ENCODE measurements around the gene NT5C. TPM values are rescaled to one million over a fixed set of nuclear protein-coding genes. Genes with fewer than 3 reads are reported as not detected.
"Not testable (repeated sequence)": the region's sequence is repeated elsewhere in the genome, so short reads cannot be mapped to it uniquely, and the experiment has no call there.

NT5C gene
- total RNA-seq, 4 donors from 2014 or later = 62.8 to 111 (median 68.0) TPM

GRCh38 chr17:75160211-75160610 lies 28.7 kb upstream of the NT5C start:
- Histone ChIP-seq H3K4me3 (no peak overlapping the region), H3K27me3 (no peaks in the 10 kb centered on the region), H3K4me1 (peaks cover 4 to 7% of the 10 kb centered on the region in 2 donors), H3K36me3 (peaks cover 0 to 3% of the 10 kb centered on the region in 2 donors), H3K9me3 (no peaks in the 10 kb centered on the region), H3K27ac (peak overlapping the region in 2 of 4 donors; percentile 13 to 48)
- intact Hi-C loops (cut with DNase I; ENCODE audit: low total_unique reads) (no loop called here), in situ Hi-C loops (cut with MboI; ENCODE audit: low sequenced_read_pairs in 4 of 4) (no loop called here)
- ATAC-seq (peak; percentile 43 to 78), DNase-seq (no peak)
- no peak for TF ChIP-seq CTCF (IDR thresholded peaks at IDR 0.05 in 4 of 5, conservative IDR thresholded peaks at IDR 0.05 in 1 of 5)
- no peak for TF ChIP-seq POLR2A (IDR thresholded peaks at IDR 0.05)

GRCh38 chr17:75159196-75160031 lies 27.9 kb upstream of the NT5C start:
- in situ Hi-C loops (cut with MboI; ENCODE audit: low sequenced_read_pairs in 4 of 4) = no loop called here
- Histone ChIP-seq H3K27me3 (no peaks in the 10 kb centered on the region), H3K4me3 (no peak overlapping the region), H3K9me3 (no peaks in the 10 kb centered on the region), H3K4me1 (peaks cover 9 to 13% of the 10 kb centered on the region in 2 donors), H3K27ac (peak overlapping the region in 1 of 4 donors; percentile 13), H3K36me3 (no peaks in the 10 kb centered on the region)
- no peak for ATAC-seq
- DNase-seq = no peak
- intact Hi-C loops (cut with DNase I; ENCODE audit: low total_unique reads) = no loop called here
- TF ChIP-seq CTCF (IDR thresholded peaks at IDR 0.05 in 4 of 5, conservative IDR thresholded peaks at IDR 0.05 in 1 of 5) (no peak), POLR2A (IDR thresholded peaks at IDR 0.05) (no peak)

GRCh38 chr17:75158480-75158879 lies 26.9 kb upstream of the NT5C start:
- H3K27me3 ChIP-seq; DNase-seq; intact Hi-C loops (cut with DNase I; ENCODE audit: low total_unique reads); H3K27ac ChIP-seq; H3K9me3 ChIP-seq; ATAC-seq; H3K4me3 ChIP-seq; in situ Hi-C loops (cut with MboI; ENCODE audit: low sequenced_read_pairs in 4 of 4); H3K36me3 ChIP-seq: not testable (repeated sequence)
- peaks cover 12 to 13% of the 10 kb centered on the region in 2 donors for H3K4me1 ChIP-seq

GRCh38 chr17:75155191-75155601 lies 23.7 kb upstream of the NT5C start:
- ATAC-seq = peak; percentile 24 to 68

More at GRCh38 chr17:75155191-75155601, 23.7 kb upstream of the NT5C start:
- Histone ChIP-seq H3K9me3 (no peaks in the 10 kb centered on the region), H3K27me3 (no peaks in the 10 kb centered on the region), H3K4me3 (peak overlapping the region in 3 of 4 donors; percentile 14 to 65 (median 46)), H3K27ac (peak overlapping the region; percentile 70 to 89 (median 83)), H3K4me1 (peaks cover 19 to 26% of the 10 kb centered on the region in 2 donors), H3K36me3 (no peaks in the 10 kb centered on the region)
- intact Hi-C loops (cut with DNase I; ENCODE audit: low total_unique reads) = loop anchor here (2.0 kb wide), 1 partner anchor 24 kb away; the partner anchor contains the start of gene NT5C
- in situ Hi-C loops (cut with MboI; ENCODE audit: low sequenced_read_pairs in 4 of 4) = no loop called here
- TF ChIP-seq POLR2A (IDR thresholded peaks at IDR 0.05) (no peak), CTCF (IDR thresholded peaks at IDR 0.05 in 4 of 5, conservative IDR thresholded peaks at IDR 0.05 in 1 of 5) (no peak)
- peak in 1 of 2 donors; percentile 45 for DNase-seq

Data from gastrocnemius medialis (tissue), 4 donors.